Suppressor macrophage treated with lipopolysaccharide for 1 hour (primary cell): ENCODE results near the gene TAS2R13.

ENCODE experiments used
- DNase-seq, 3 donors: peaks; one replicate each; pipeline ENCODE4 v3.0.0-alpha.2; 2020 to 2022

Gene TAS2R13, protein sequence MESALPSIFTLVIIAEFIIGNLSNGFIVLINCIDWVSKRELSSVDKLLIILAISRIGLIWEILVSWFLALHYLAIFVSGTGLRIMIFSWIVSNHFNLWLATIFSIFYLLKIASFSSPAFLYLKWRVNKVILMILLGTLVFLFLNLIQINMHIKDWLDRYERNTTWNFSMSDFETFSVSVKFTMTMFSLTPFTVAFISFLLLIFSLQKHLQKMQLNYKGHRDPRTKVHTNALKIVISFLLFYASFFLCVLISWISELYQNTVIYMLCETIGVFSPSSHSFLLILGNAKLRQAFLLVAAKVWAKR

DNA sequence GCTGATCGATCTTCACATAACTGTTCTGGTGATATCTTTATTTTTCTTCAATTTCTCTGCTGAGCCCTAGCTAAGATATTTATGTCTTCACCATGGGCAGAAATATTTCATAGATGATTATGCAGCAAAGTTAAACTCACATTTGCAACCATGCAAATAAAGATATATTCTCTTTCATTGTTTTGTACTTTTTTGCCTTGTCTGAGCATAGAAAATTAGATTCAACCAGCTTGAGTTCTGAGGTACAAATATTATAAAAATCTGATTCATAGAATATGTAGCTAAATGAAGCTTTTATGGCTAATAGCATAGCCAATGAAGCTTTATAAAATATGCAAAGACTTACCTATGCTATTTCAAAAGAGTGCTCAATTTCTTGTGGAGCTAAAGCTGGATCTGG, at the start of gene TAS2R13:
Gene TAS2R13, minus strand, starts transcription at position 101 of the 400 bp plus-strand sequence. CDS start 264 bp downstream, outside the sequence.
- no peak for DNase-seq

DNA sequence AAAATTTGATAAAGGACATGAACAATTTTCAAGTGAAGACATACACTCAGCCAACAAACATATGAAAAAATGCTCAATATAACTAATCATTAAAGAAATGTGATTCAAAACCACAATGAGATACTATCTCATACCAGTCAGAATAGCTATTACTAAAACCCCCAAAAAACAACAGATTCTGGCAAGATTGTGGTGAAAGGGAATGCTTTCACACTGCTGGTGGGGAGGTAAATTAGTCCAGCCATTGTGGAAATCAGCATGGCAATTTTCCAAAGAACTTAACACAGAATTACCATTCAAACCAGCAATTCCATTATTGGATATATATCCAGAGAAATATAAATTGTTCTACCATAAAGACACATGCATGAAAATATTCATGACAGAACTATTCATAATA, 48.4 kb upstream of the TAS2R13 start:
- DNase-seq: no peak

DNA sequence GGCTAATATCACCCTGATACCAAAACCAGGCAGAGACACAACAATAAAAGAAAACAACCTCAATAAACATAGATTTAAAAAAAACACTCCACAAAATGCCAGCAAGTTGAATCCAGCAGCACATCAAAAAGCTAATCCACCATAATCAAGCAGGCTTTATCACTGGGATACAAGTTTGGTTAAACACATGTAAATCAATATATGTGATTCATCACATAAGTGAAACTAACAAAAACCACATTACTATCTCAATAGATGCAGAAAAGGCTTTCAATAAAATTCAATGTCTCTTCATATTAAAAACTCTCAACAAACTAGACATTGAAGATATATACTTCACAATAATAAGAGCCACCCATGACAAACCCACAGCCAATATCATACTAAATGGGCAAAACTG, 46.7 kb upstream of the TAS2R13 start:
- no peak for DNase-seq

DNA sequence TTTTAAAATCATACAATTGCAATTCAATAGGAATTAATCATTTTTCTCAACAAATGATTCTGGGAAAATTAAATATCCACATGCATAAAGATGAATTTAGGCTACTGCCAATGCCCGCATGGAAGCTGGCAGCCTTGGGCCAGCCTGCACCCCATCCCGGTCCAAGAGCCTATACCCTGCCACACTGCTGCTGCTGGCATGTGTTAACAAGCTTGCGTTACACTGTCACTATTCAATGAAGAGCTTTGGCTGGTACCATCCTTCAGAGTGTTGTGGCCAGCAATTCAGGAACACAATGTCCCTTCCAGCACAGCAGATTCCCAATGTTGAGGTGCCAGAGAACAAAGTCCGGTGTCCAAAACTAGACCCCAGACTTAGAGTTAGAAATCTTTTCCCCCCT, 43.3 kb upstream of the TAS2R13 start:
- no peak for DNase-seq

DNA sequence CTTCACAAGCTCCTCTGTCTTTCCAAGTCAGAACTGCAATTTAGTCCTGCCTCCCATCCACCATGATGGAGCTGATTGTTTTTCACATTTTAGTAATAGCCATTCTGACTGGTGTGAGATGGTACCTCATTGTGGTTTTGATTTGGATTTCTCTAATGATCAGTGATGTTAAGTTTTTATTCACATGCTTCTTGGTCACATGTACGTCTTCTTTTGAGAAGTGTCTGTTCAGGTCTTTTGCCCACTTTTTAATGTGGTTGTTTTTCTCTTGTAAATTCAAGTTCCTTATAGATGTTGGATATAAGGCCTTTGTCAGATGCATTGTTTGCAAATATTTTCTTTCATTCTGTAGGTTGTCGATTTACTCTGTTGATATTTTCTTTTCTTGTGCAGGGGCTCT, 33.8 kb upstream of the TAS2R13 start:
- DNase-seq: no peak

DNA sequence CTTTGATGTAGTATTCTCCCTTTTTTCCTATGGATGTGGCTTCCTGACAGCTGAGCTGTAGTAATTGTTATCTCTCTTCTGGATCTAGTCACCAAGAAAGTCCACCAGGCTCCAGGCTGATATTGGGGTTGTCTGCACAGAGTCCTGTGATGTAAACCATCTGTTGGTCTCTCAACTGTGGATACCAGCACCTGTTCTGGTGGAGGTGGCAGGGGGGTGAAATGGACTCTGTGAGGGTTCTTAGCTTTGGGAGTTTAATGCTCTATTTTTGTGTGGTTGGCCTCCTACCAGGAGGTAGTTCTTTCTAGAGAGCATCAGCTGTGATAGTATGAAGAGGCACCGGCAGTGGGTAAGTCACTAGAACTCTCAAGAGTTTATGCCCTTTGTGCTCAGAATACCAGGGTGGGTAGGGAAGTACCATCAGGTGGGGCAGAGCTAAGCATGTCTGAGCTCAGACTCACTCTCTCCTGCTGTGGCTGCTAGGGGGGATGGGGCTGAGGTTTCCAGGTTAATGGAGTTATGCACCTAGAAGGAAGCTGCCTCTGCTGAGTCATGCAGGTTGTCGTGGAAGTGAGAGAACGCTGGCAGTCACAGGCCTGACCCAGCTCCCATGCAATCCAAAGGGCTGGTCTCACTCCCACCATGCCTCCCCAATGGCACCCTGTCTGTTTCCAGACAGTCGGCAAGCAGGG, 32.7 kb upstream of the TAS2R13 start:
- no peak for DNase-seq

DNA sequence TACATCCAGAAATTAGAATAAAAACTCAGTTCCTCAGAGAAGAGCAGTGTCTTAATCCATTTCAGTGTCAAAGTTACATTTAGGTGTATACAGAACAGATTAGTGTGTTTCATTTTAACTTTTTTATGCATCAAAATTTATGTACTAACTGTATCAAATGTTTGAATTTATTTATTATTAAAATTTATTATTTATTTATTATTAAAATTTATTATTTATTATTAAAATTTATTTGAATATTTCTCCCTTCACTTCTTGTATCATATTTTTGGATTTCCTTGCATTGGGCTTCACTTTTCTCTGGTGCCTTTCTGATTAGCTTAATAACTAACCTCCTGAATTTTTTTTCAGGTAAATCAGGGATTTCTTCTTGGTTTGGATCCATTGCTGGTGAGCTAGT, 32.0 kb upstream of the TAS2R13 start:
- no peak for DNase-seq

DNA sequence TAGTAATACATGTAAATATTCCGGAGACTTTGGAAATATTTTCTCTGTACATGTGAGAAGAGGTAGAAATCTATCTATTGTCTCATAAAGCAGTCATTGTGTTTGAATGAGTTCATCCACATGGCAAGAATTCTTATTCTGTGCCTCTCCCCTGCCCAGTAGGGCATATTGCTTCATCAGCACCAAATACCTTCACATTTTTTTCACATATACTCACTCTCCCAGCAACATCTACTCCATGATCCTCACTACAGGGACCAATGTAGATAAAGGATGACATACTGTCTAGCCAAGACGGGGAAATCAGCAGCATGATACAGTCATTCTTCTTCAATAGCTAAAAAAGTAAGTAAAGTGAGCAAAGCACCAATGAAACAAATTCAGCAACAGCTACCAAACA, 31.0 kb upstream of the TAS2R13 start:
- no peak for DNase-seq

DNA sequence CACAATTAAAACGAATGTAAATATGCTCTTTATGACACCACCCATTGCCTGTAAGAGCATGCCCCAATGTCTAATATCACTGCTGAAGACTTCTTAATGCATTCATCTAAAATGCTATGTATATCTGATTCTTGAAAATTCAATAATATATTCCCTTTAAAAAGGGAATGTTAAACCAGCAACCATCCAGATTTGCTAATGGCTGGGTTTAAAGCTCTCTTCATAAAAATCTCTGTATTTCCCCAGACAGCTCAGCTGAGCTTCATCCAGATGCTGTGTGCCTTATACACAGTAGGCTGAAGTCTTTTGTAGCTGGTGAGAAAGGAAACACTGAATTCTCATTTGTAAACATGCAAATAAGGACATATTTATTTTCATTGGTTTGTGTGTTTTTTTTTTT, 29.8 kb upstream of the TAS2R13 start, which contains the start of gene TAS2R14:
Gene TAS2R14, minus strand, starts transcription at position 101 of the 400 bp plus-strand sequence. Its CDS starts 56 bp downstream, at position 45.
- DNase-seq: no peak

DNA sequence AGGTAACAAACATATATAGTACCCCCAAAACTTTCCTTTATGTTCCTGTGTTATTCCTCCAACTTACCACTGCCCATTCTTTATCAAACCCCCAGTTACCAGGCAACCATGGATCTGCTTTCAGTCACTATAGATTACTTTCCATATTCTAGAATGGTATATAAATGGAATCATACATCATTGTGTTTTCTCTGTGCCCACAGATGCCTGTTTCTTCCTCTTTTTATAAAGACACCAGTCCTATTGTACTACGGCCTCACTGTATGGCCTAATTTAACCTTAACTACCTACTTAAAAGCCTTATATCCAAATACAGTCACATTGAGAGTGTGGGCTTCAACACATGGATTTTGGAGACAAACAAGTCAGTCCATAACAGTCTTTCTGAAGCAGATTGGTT, 27.1 kb upstream of the TAS2R13 start:
- DNase-seq: peak in 2 of 3 donors; percentile 1 to 20

DNA sequence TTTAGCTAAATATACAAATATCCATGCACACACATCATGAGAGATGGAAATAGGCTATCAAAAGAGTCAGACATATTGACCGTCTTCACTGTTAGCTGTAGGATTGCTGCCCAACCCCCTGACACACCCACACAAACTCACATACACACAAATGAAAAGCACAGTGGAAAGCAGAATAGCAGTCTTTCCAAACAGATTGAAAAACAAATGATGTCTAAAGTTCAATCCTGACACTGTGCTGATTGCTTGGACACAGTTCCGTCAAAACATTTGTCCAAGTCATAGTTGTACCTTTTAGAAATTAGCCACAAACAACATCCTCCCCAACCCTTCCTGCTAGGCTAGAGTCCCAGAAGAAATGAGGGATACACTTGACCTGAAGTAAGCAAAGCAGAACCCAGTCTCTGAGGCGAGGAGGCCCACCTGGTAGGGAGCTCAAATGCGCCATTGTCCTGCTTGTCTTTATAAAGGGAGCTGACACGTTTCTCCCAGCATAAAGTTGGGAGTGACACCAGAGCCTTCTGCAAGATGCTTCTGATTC, 19.5 kb upstream of the TAS2R13 start, which contains the start of gene PRH2:
Gene PRH2, plus strand, starts transcription at position 491 of the 541 bp plus-strand sequence. Its CDS starts 38 bp downstream, at position 529.
- no peak for DNase-seq

DNA sequence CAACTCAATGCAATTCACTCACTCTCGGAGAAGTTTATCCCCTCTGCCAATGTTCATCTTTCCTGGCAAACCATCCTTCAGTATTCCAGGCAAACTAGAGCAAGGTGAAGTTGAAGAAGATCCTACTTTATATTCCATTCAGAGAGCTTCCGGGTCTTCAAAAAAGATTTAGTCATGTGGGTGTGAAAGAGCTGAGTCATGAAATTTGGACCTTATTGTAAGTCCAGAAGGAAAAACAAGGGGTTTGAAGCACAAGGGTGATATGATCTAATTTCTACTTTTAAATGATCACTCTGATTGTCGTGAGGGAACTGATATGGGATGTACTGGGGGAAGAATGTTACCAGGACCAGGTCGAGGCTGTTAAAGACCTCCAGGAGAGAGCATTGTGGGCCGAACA, 16.9 kb upstream of the TAS2R13 start:
- no peak for DNase-seq

DNA sequence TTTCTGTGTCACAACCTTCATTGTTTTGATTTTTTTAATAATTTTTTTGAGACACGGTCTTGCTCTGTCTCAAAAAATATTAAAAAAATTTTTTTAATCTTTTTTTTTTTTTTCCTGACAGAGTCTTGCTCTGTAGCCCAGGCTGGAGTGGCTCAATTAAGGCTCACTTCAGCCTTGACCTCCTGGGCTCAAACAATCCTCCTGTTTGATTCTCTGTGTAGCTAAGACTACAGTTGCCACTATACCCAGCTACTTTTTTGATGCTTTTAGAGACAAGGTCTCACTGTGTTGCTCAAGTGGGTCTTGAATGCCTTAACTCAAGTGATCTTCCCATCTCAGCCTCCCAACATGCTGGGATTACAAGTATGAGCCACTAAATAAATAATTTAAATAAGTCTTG, 10.4 kb upstream of the TAS2R13 start:
- no peak for DNase-seq

DNA sequence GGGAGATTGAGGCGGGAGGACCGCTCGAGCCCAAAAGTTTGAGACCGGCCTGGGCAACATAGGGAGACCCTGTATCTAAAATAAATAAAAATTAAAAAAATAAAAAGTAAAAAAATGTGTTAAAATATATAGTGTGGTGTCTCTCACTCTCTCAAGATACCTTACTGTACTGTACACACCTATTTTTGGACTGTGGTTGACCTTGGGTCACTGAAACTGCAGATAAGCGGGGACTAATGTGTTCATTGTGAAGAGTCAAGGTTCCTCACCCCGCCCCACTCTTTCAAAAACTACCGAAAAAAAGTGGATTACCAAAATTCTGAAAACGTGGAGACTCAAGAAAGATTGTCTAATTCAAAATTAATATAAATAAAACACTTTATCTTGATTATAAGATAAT, 1.0 kb upstream of the TAS2R13 start:
- no peak for DNase-seq

DNA sequence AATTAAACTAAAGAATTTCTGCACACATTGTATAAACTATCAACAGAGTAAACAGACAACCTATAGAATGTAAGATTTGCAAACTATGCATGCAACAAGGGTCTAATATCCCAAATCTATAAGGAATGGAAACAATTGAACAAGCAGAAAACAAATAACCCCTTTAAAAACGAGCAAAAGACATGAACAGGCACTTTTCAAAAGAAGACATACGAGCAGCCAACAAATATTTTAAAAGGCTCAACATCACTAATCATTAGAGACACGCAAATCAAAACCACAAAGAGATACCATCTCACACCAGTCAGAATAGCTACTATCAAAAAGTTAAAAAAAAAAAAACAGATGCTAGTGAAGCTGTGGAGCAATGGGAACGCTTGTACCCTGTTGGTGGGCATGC, 4.7 kb downstream of the TAS2R13 start:
- no peak for DNase-seq

DNA sequence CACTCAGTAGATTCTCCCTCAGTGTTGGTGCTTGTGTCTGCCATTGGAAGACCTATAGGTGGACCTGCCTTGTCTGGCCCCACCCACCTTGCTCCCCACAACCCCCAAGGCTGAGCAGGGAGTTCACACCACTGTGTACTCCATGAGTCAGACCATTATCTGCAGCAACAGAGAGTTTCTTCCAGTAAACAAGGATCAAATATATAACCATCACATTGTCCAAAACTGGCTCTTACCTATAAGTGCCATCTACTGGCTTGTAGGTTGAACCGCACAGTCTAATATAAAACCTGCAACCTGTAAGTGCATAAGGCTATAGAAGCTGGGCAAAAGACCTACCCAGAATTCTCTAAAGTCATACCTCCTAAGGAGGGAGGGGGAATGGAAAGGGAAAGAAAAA, 7.9 kb downstream of the TAS2R13 start:
- DNase-seq: no peak

DNA sequence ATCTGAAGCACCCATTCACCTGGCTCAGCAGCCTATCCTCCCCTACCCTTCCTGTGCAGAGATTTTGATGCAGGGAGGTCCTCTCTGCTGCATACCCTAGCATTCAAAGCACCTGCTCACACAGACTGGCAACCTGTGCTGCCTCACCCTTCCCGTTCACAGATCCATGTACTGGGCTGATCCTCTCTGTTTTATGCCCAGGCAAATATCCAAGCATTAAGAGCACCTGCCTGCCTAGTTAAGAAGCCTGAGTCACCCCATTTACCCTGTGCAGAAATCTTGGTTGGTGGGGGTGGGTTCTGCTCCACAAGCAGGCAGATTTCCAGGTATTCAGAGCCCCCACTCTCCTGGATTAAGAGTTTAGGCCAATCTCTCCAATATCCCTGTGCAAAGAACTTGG, 8.4 kb downstream of the TAS2R13 start:
- DNase-seq: no peak

DNA sequence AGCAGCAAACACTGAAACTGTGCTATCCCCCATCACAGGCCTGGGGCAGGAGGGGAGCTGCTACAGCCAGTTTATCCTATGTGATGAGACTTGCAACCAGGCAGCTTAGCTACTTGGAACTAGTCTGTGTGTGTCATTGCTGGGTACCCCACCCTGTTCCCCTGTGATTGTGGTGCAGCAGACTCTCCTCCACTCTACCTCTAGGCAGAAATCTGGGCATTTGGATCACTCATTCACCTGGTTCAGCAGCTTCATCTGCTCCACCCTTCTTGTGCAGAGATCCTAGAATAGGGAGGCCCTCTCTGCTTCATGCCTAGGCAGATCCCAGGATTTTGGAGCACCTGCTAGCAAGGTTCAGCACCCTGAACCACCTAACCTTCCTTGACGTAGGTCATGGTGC, 8.8 kb downstream of the TAS2R13 start:
- no peak for DNase-seq

DNA sequence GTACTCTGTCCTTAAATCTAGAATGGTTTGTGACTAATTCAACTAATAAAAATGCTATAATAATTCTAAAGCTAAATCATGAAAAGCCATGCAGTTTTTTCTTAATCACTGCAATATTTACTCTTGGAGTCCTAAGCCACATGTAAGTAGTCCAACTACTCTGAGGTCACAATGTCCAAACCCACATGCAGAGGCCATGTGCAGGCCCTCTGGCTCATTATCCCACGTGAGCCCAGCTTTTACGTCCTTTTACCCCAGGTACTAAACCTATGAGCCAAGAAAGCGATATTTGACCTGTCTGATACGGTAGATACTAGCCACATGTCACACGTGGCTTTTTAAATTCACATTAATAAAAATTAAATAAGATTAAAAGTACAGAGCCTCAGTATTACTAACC, 12.5 kb downstream of the TAS2R13 start:
- no peak for DNase-seq

DNA sequence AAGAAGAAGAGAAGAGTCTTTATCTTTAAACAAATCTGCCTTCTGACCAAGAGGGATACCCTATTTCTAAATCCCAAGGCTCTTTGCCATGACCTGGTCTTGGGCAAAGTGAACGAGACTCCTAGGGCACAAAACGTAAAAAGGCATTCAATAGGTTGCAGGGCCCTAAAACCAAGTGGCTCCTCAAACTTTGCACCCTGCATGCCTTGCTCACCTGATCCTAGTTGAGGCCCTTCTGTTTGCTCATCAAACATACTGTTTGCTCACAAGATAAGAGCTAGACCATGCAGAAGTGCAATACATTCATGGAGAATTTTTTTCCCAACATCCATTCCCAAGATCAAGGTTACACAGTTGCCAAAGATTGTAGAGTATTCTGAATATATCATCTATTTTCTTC, 17.4 kb downstream of the TAS2R13 start:
- no peak for DNase-seq

DNA sequence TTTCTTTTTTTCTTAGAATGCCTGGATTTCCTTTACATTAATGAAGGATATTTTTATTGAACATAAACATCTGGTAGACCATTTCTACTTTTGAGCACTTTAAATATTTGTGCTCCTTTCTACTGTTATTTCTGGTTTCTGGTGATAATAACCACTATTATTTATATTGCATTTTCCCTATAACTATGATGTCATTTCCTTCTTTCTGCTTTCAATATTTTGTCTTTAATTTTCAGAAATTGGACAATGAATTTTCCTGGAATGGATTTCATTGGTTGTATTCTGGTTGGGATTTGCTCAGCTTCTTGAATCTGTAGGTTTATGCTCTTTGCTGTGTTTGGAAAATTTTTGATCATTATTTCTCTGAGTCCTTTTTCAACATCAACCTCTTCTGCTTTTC, 20.1 kb downstream of the TAS2R13 start:
- no peak for DNase-seq

DNA sequence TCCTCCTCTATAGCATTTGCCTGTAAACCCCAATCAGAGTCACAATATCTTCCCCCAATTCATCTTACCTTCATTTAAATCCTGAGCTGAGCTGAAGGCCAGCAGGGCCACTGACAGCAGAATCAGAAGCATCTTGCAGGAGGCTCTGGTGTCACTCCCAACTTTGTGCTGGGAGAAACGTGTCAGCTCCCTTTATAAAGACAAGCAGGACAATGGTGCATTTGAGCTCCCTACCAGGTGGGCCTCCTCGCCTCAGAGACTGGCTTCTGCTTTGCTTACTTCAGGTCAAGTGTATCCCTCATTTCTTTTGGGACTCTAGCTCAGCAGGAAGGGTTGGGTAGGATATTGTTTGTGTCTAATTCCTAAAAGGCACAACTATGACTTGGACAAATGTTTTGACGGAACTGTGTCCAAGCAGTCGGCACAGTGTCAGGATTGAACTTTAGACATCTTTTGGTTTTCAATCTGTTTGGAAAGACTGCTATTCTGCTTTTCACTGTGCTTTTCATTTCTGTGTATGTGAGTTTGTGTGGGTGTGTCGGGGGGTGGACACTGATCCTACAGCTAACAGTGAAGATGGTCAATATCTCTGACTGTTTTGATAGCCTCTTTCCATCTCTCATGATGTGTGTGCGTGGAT, 25.2 kb downstream of the TAS2R13 start, which contains the start of gene PRH1:
Gene PRH1, minus strand, starts transcription at position 170 of the 640 bp plus-strand sequence. Its CDS starts 38 bp downstream, at position 132.
- DNase-seq: no peak

DNA sequence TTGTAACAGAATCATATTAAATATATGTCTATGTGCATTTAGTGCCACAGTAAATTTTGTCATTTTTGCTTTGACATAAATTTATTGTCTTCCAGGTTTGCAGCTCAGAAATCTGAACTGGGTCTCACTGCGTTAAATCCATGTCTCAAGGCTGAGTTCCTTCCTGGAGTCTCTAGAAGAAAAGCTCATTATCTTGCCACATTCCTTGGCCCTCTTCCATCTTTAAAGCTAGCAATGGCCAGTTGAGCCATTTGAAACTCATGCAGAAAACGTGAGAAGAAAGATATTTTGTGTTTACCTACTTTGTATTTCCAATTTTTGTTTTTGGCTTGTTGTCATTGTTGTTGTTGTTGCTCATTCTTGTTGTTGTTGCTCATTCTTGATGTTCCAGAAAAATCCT, 36.0 kb downstream of the TAS2R13 start:
- no peak for DNase-seq

DNA sequence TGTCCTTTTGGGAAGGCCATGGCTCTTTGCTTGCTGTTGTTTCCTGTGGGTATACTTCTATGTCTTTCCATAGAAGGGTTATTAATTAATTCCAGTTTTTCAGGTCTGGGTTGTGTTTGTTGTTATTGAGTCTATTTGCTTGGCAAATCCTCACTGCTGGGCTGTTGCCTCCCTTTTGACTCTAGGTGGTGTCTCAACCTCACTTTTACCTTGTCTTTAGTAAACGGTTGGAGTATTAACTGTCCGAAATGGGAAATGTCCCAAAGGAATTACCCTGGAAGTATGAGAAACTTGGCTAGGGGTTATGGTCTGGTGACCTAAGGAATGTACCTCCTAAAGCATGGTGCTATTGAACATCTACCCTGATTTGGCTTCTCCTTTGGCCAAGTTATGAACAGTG, 42.0 kb downstream of the TAS2R13 start:
- no peak for DNase-seq
